ENCODE data around the gene OR2T4. TPM values are rescaled to one million over a fixed set of nuclear protein-coding genes. Genes with fewer than 3 reads are reported as not detected.

The OR2T4 gene
- polyA plus RNA-seq, 4 donors = not detected

Other genes with a start within 250 kb of the OR2T4 start
- gene OR2M5, start 216.5 kb upstream of the OR2T4 start, polyA plus RNA-seq (ENCODE audit: insufficient read length in 4 of 4) = not detected
- not detected for gene OR2M2, start 186.8 kb upstream of the OR2T4 start, polyA plus RNA-seq (ENCODE audit: insufficient read length in 4 of 4)
- under 1 TPM; 0.01 to 0.05 (median 0.04) TPM for gene OR2M3, start 164.4 kb upstream of the OR2T4 start, polyA plus RNA-seq (ENCODE audit: insufficient read length in 4 of 4)
- gene OR2M4, start 130.2 kb upstream of the OR2T4 start, polyA plus RNA-seq (ENCODE audit: insufficient read length in 4 of 4) = under 1 TPM; 0.04 to 0.08 (median 0.04) TPM
- gene OR2T33, start 83.7 kb upstream of the OR2T4 start, polyA plus RNA-seq (ENCODE audit: insufficient read length in 4 of 4) = under 1 TPM in 1 of 4 donors, not detected in 3; 0.05 TPM
- under 1 TPM in 2 of 4 donors, not detected in 2; 0.05 to 0.06 TPM for gene OR2T12, start 58.2 kb upstream of the OR2T4 start, polyA plus RNA-seq (ENCODE audit: insufficient read length in 4 of 4)
- not detected for gene OR2M7, start 37.1 kb upstream of the OR2T4 start, polyA plus RNA-seq (ENCODE audit: insufficient read length in 4 of 4)
- gene OR14C36, start 12.9 kb upstream of the OR2T4 start, polyA plus RNA-seq (ENCODE audit: insufficient read length in 4 of 4) = not detected
- under 1 TPM in 2 of 4 donors, not detected in 2; 0.11 TPM for gene OR2T6, start 14.1 kb downstream of the OR2T4 start, polyA plus RNA-seq (ENCODE audit: insufficient read length in 4 of 4)
- gene OR2T1, start 41.4 kb downstream of the OR2T4 start, polyA plus RNA-seq (ENCODE audit: insufficient read length in 4 of 4) = not detected
- not detected for gene OR2T2, start 84.0 kb downstream of the OR2T4 start, polyA plus RNA-seq (ENCODE audit: insufficient read length in 4 of 4)
- gene OR2T3, start 111.7 kb downstream of the OR2T4 start, polyA plus RNA-seq (ENCODE audit: insufficient read length in 4 of 4) = not detected
- not detected for gene OR2T5, start 126.9 kb downstream of the OR2T4 start, polyA plus RNA-seq (ENCODE audit: insufficient read length in 4 of 4)
- under 1 TPM in 1 of 4 donors, not detected in 3; 0.08 TPM for gene OR2G6, start 146.4 kb downstream of the OR2T4 start, polyA plus RNA-seq (ENCODE audit: insufficient read length in 4 of 4)
- gene OR2T29, start 201.1 kb downstream of the OR2T4 start, polyA plus RNA-seq (ENCODE audit: insufficient read length in 4 of 4) = not detected
- not detected for gene OR2T34, start 213.1 kb downstream of the OR2T4 start, polyA plus RNA-seq (ENCODE audit: insufficient read length in 4 of 4)
- under 1 TPM in 2 of 4 donors, not detected in 2; 0.14 to 0.34 TPM for gene OR2T10, start 236.0 kb downstream of the OR2T4 start, polyA plus RNA-seq (ENCODE audit: insufficient read length in 4 of 4)